Measurements from ENCODE around the gene MN1. TPM values are rescaled to one million over a fixed set of nuclear protein-coding genes. Genes with fewer than 3 reads are reported as not detected.

Gene MN1
- total and polyA plus RNA-seq, 2 of the 8 experiments (the other 6 are each of a cell fraction or from before 2014, with no cell fraction given), result 3.1 to 4.9 TPM

DNA sequence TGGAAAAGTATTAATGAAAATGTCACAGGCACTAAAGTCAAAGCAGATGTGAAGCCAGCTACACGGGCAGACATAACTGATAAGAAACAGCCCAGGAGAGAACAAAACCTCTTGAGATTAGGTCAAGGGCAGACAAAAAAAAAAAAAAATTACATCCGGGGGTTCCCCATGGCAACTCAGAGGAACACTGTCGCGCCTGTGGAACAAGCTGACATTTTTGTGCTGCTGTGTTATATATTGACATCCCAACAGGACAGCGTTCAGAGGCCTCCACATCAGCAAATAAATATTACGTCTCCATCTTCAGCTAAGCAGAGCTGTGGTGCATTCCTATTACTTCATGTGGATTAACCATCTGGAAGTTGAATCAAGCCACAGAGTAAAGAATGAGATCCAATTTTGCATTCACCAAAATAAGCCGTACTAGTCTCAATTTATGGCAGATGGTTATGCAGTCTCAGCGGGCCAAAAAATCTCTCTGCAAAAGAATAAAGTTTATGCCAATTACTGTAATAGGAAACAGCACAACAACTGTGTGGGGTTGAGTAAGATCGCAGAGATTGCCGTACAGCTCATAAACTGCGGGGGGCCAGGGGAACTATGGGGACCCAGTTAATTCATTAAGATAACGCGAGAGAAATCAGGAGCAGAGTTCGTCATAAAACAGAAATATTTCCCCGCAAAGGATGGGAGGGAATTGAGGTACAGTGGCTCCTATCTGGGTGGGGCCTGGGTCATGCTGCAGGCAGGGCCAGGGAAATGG is 41.3 kb upstream of the MN1 start:
- no peak overlapping the region for H2BK20ac ChIP-seq (ENCODE audit: low read length)
- H3K4me3 ChIP-seq (ENCODE audit: extremely low read depth in 1 of 4, insufficient read depth in 2 of 4, low read depth in 3 of 4, low read length in 4 of 4), result no peak overlapping the region
- H3K9me3 ChIP-seq (ENCODE audit: insufficient read depth in 2 of 2, low read depth in 1 of 2, low read length in 1 of 2), result no peaks in the 10 kb centered on the region; a peak in 1 of 4 replicates
- H2AFZ ChIP-seq (ENCODE audit: low read length), result no peak overlapping the region
- no peaks in the 10 kb centered on the region; the same call in 1 of the 2 replicates for H3K79me1 ChIP-seq (ENCODE audit: low read depth, low read length)
- no peak overlapping the region for H2BK120ac ChIP-seq (replicated peaks; ENCODE audit: low read depth, low read length)
- H3K56ac ChIP-seq (replicated peaks; ENCODE audit: insufficient read length, low read depth, low read length), result no peak overlapping the region
- no peaks in the 10 kb centered on the region for H4K20me1 ChIP-seq (replicated peaks in 1 of 2; ENCODE audit: control insufficient read depth in 1 of 2, insufficient read depth in 2 of 2, low read length in 2 of 2)
- H3K4me2 ChIP-seq (ENCODE audit: insufficient read depth in 1 of 2, low read depth in 2 of 2, low read length in 2 of 2), result no peak overlapping the region
- no peak overlapping the region for H4K91ac ChIP-seq (replicated peaks; ENCODE audit: insufficient read length, low read length)
- no peaks in the 10 kb centered on the region for H3K79me2 ChIP-seq (ENCODE audit: control insufficient read depth in 1 of 2, insufficient read depth in 2 of 2, low read length in 2 of 2)
- H2AK5ac ChIP-seq (ENCODE audit: low read depth, low read length), result no peak overlapping the region
- DNase-seq (ENCODE audit: low read depth in 1 of 2, low spot score in 2 of 2) (no peak), FAIRE-seq (no peak)
- no peak overlapping the region for H3K18ac ChIP-seq (ENCODE audit: extremely low read depth, low read length)
- H4K5ac ChIP-seq (ENCODE audit: insufficient read length, low read depth, low read length), result no peak overlapping the region
- no peaks in the 10 kb centered on the region for H3K23me2 ChIP-seq (ENCODE audit: low read depth, low read length)
- H3K27ac ChIP-seq (ENCODE audit: low read depth, low read length), result no peak overlapping the region
- no peak overlapping the region for H3K23ac ChIP-seq (ENCODE audit: insufficient read length)
- H4K8ac ChIP-seq (ENCODE audit: extremely low read depth, insufficient read depth, low read length), result no peak overlapping the region
- H2BK5ac ChIP-seq (ENCODE audit: low read depth, low read length), result 0 out of 2 replicates have a peak overlapping the region, but pooled peaks have one; percentile 69
- no peak overlapping the region for H3K14ac ChIP-seq (ENCODE audit: insufficient read length)
- POLR2A ChIA-PET (ENCODE audit: partially characterized antibody), result interaction anchor here (1.7 kb wide), 1 partner anchor 11 kb away, joined by 5 read pairs; no protein-coding TSS in a partner anchor
- TF ChIP-seq CHD2 (IDR thresholded peaks at IDR 0.05; ENCODE audit: low read length), result no peak
- TF ChIP-seq SUZ12 (IDR thresholded peaks at IDR 0.05; ENCODE audit: low read length), result no peak
- no peak for TF ChIP-seq ASH2L (IDR thresholded peaks at IDR 0.05; ENCODE audit: low read length)
- TF ChIP-seq SAP30 (IDR thresholded peaks at IDR 0.05; ENCODE audit: insufficient read depth, insufficient replicate concordance, low read length), result no peak
- no peak for TF ChIP-seq MAX (IDR thresholded peaks at IDR 0.05)
- TF ChIP-seq POLR2AphosphoS5 (IDR thresholded peaks at IDR 0.05; ENCODE audit: low read depth, low read length), result no peak
- TF ChIP-seq TCF12 (IDR thresholded peaks at IDR 0.05; ENCODE audit: low read depth, low read length), result no peak
- TF ChIP-seq TBP (IDR thresholded peaks at IDR 0.05; ENCODE audit: low read depth, low read length), result no peak
- TF ChIP-seq KDM4A (IDR thresholded peaks at IDR 0.05; ENCODE audit: low read depth, low read length, severe bottlenecking), result no peak
- TF ChIP-seq, protein P1, sequence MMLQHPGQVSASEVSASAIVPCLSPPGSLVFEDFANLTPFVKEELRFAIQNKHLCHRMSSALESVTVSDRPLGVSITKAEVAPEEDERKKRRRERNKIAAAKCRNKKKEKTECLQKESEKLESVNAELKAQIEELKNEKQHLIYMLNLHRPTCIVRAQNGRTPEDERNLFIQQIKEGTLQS (IDR thresholded peaks at IDR 0.05; ENCODE audit: insufficient read depth, low read depth, low read length), result no peak
- H3K4me1 ChIP-seq (replicated peaks in 1 of 4; ENCODE audit: control insufficient read depth in 3 of 4, insufficient read depth in 4 of 4, low read length in 3 of 4), result peaks cover 0 to 16% (median 10%) of the 10 kb centered on the region in 4 experiments; a peak in 5 of 7 replicates
- no peak overlapping the region for H2BK12ac ChIP-seq (ENCODE audit: low read depth, low read length)
- 0 out of 8 replicates have a peak, but pooled peaks cover 0 to 2% (median 0%) of the 10 kb centered on the region in 4 experiments for H3K36me3 ChIP-seq (ENCODE audit: control insufficient read depth in 2 of 4, insufficient read depth in 4 of 4, low read length in 3 of 4)
- no peak overlapping the region for H2BK15ac ChIP-seq (ENCODE audit: low read length)
- H3K27me3 ChIP-seq (replicated peaks in 1 of 4; ENCODE audit: control insufficient read depth in 3 of 4, extremely low read depth in 1 of 4, insufficient read depth in 3 of 4, low read length in 3 of 4), result no peaks in the 10 kb centered on the region
- H3K9ac ChIP-seq (replicated peaks in 1 of 4; ENCODE audit: extremely low read depth in 1 of 4, low read depth in 3 of 4, low read length in 3 of 4), result no peak overlapping the region
- 88% methylated on average over 15 of the region's 15 CpGs; no CpG with 5 or more reads in 1 of the 2 experiments for WGBS, 2 experiments (ENCODE audit: extremely low coverage in 1 of 2, insufficient coverage in 1 of 2, insufficient read length in 1 of 2, insufficient replicate concordance in 2 of 2, low coverage in 1 of 2, low lambda C conversion rate in 2 of 2, missing lambda C conversion rate in 1 of 2)
- no peak overlapping the region for H3K4ac ChIP-seq (replicated peaks; ENCODE audit: insufficient read length, low read depth, low read length)
- CTCF ChIA-PET (ENCODE audit: partially characterized antibody), result interaction anchor here (0.6 to 1.1 kb wide), 7 partner anchors 13 to 375 kb away, joined by 3 to 6 read pairs (median 3); no protein-coding TSS in a partner anchor
